Nephron (organoid): ENCODE measurements around the gene CNOT6L.
"Not testable (repeated sequence)": the region's sequence is repeated elsewhere in the genome, so short reads cannot be mapped to it uniquely, and the experiment has no call there.

ENCODE experiments used
- H3K27ac Mint-ChIP-seq, 3 experiments: 2 replicates each; pipeline ENCODE4 v1.8.0; 2020; ENCODE audit warnings: mixed read lengths in 3 of 3, mild to moderate bottlenecking in 2 of 3, moderate library complexity in 1 of 3
- H3K27me3 Mint-ChIP-seq: 2 replicates; pipeline ENCODE4 v1.8.0; 2021; ENCODE audit warnings: low read depth, mild to moderate bottlenecking, moderate library complexity, mixed read lengths
- H3K36me3 Mint-ChIP-seq: 2 replicates; pipeline ENCODE4 v1.8.0; 2020; ENCODE audit warnings: low read depth, mixed read lengths
- H3K4me1 Mint-ChIP-seq: 2 replicates; pipeline ENCODE4 v1.8.0; 2020; ENCODE audit warnings: mixed read lengths
- H3K4me3 Mint-ChIP-seq, 3 experiments: 2 replicates each; pipeline ENCODE4 v1.8.0; 2020; ENCODE audit warnings: mild to moderate bottlenecking in 3 of 3, mixed read lengths in 3 of 3, moderate library complexity in 2 of 3
- H3K9me3 Mint-ChIP-seq: 2 replicates; pipeline ENCODE4 v1.8.0; 2020; ENCODE audit warnings: mixed read lengths
- CTCF ChIP-seq, 3 experiments: fragments of 200-600 bp; sonication (generic); IDR thresholded peaks; one replicate each; pipeline ENCODE4 v1.5.0; 2021; ENCODE audit warnings: antibody characterized with exemption in 3 of 3; ENCODE audit not compliant: unreplicated experiment in 3 of 3

CNOT6L gene

GRCh38 chr4:77818602-77819403 lies at the start of gene CNOT6L:
CNOT6L (minus strand) TSS chr4:77819368; CDS start chr4:77819308, 60 bp downstream.
- Mint-ChIP-seq H3K4me1 (peaks cover 43% of the 10 kb centered on the region), H3K4me3 (peak within 1 kb of the TSS; percentile 97 to 99 (median 99)), H3K36me3 (no peaks in the 10 kb centered on the region), H3K27me3 (no peaks in the 10 kb centered on the region), H3K27ac (peak within 1 kb of the TSS; percentile 99), H3K9me3 (no peaks in the 10 kb centered on the region)
- TF ChIP-seq CTCF (IDR thresholded peaks at IDR 0.05; ENCODE audit: unreplicated experiment in 3 of 3): no peak

- H3K9me3 Mint-ChIP-seq: no peaks in the 10 kb centered on the region
Observed at GRCh38 chr4:77865259-77865658, 46.1 kb upstream of the CNOT6L start.

GRCh38 chr4:77863341-77863740 lies 44.2 kb upstream of the CNOT6L start:
- Mint-ChIP-seq H3K27ac (peak overlapping the region; percentile 100), H3K4me1 (peaks cover 22% of the 10 kb centered on the region), H3K36me3 (peaks cover 11% of the 10 kb centered on the region), H3K4me3 (peak overlapping the region; percentile 93 to 96 (median 94))
- not testable (repeated sequence) for H3K9me3 Mint-ChIP-seq, H3K27me3 Mint-ChIP-seq

More at GRCh38 chr4:77865259-77865658, 46.1 kb upstream of the CNOT6L start:
- no peak for TF ChIP-seq CTCF (IDR thresholded peaks at IDR 0.05; ENCODE audit: unreplicated experiment in 3 of 3)
- peaks cover 17% of the 10 kb centered on the region for H3K36me3 Mint-ChIP-seq
- H3K27ac Mint-ChIP-seq: peak overlapping the region in 1 of 3 experiments; percentile 61
- peaks cover 20% of the 10 kb centered on the region for H3K4me1 Mint-ChIP-seq
- no peaks in the 10 kb centered on the region for H3K27me3 Mint-ChIP-seq
- peak overlapping the region; percentile 41 to 83 (median 49) for H3K4me3 Mint-ChIP-seq

- Mint-ChIP-seq H3K4me3 (peak within 1 kb of the TSS; percentile 93 to 96 (median 94)), H3K27me3 (no peaks in the 10 kb centered on the region), H3K9me3 (no peaks in the 10 kb centered on the region), H3K36me3 (peaks cover 11% of the 10 kb centered on the region), H3K27ac (peak within 1 kb of the TSS; percentile 100), H3K4me1 (peaks cover 25% of the 10 kb centered on the region)
- peak in 1 of 3 experiments; percentile 12 for TF ChIP-seq CTCF (IDR thresholded peaks at IDR 0.05; ENCODE audit: unreplicated experiment in 3 of 3)
Observed at GRCh38 chr4:77862478-77863216, 43.5 kb upstream of the CNOT6L start, which contains the start of gene MRPL1. MRPL1 (plus strand) TSS chr4:77862830; CDS start chr4:77862849, 19 bp downstream.

- Mint-ChIP-seq H3K4me1 (peaks cover 33% of the 10 kb centered on the region), H3K4me3 (peak overlapping the region; percentile 93 to 96 (median 94)), H3K36me3 (peaks cover 8% of the 10 kb centered on the region), H3K27me3 (no peaks in the 10 kb centered on the region), H3K9me3 (no peaks in the 10 kb centered on the region), H3K27ac (peak overlapping the region; percentile 100)
- no peak for TF ChIP-seq CTCF (IDR thresholded peaks at IDR 0.05; ENCODE audit: unreplicated experiment in 3 of 3)
Observed at GRCh38 chr4:77861495-77861894, 42.3 kb upstream of the CNOT6L start.

GRCh38 chr4:77859256-77859655 lies 40.1 kb upstream of the CNOT6L start:
- Mint-ChIP-seq H3K36me3 (no peaks in the 10 kb centered on the region), H3K4me3 (no peak overlapping the region), H3K27ac (no peak overlapping the region), H3K9me3 (no peaks in the 10 kb centered on the region), H3K4me1 (peaks cover 32% of the 10 kb centered on the region), H3K27me3 (no peaks in the 10 kb centered on the region)
- TF ChIP-seq CTCF (IDR thresholded peaks at IDR 0.05; ENCODE audit: unreplicated experiment in 3 of 3): no peak
